Astrocyte (in vitro differentiated cells and primary cell): ENCODE measurements around the gene ILF3. TPM values are rescaled to one million over a fixed set of nuclear protein-coding genes. Genes with fewer than 3 reads are reported as not detected.

ENCODE experiments used
- DNase-seq: peaks from one replicate; pipeline ENCODE4 v3.0.0-alpha.2; 2010; ENCODE audit warnings: low read depth
- FAIRE-seq: peaks from 2 replicates; lab custom pipeline; 2011; peaks lifted over from hg19 to GRCh38; lab: Jason Lieb, UNC
- H2AFZ ChIP-seq: 2 replicates; pipeline ENCODE4 v1.6.0; 2012; ENCODE audit warnings: low read depth, low read length, inconsistent platforms
- H3K27ac ChIP-seq: 2 replicates; pipeline ENCODE4 v1.5.1; 2011; ENCODE audit warnings: low read depth, low read length, inconsistent platforms
- H3K27me3 ChIP-seq: 2 replicates; pipeline ENCODE4 v1.6.0; 2011; ENCODE audit warnings: low read length, inconsistent platforms; ENCODE audit not compliant: insufficient read depth
- H3K36me3 ChIP-seq: 2 replicates; pipeline ENCODE4 v1.5.1; 2011; ENCODE audit warnings: low read length, inconsistent platforms; ENCODE audit not compliant: insufficient read depth
- H3K4me1 ChIP-seq: 2 replicates; pipeline ENCODE4 v1.5.1; 2011; ENCODE audit warnings: low read length, inconsistent platforms; ENCODE audit not compliant: insufficient read depth
- H3K4me2 ChIP-seq: 2 replicates; pipeline ENCODE4 v1.6.0; 2012; ENCODE audit warnings: low read length, inconsistent platforms
- H3K4me3 ChIP-seq: 2 replicates; pipeline ENCODE4 v1.5.1; 2011; ENCODE audit warnings: low read depth, mild to moderate bottlenecking, low read length, inconsistent platforms; ENCODE audit not compliant: insufficient read depth
- H3K79me2 ChIP-seq: 2 replicates; pipeline ENCODE4 v1.6.0; 2012; ENCODE audit warnings: mild to moderate bottlenecking, low read length, inconsistent platforms; ENCODE audit not compliant: insufficient read depth
- H3K9ac ChIP-seq: 2 replicates; pipeline ENCODE4 v1.6.0; 2012; ENCODE audit warnings: mild to moderate bottlenecking, low read length, inconsistent platforms
- H3K9me3 ChIP-seq: 2 replicates; pipeline ENCODE4 v1.5.1; 2012; ENCODE audit warnings: low read depth, mild to moderate bottlenecking, low read length, inconsistent platforms; ENCODE audit not compliant: insufficient read depth
- H4K20me1 ChIP-seq: 2 replicates; pipeline ENCODE4 v1.6.0; 2012; ENCODE audit warnings: low read length, inconsistent platforms; ENCODE audit not compliant: insufficient read depth
- H3K27ac Mint-ChIP-seq: one replicate; pipeline ENCODE4 v1.8.0; 2021; ENCODE audit warnings: mild to moderate bottlenecking, mixed read lengths; ENCODE audit not compliant: unreplicated experiment
- H3K27me3 Mint-ChIP-seq: one replicate; pipeline ENCODE4 v1.8.0; 2021; ENCODE audit warnings: low read depth, mixed read lengths; ENCODE audit not compliant: unreplicated experiment
- H3K36me3 Mint-ChIP-seq: one replicate; pipeline ENCODE4 v1.8.0; 2021; ENCODE audit warnings: low read depth, mixed read lengths; ENCODE audit not compliant: unreplicated experiment
- H3K4me1 Mint-ChIP-seq: one replicate; pipeline ENCODE4 v1.8.0; 2021; ENCODE audit warnings: low read depth, mixed read lengths; ENCODE audit not compliant: unreplicated experiment
- H3K4me3 Mint-ChIP-seq: one replicate; pipeline ENCODE4 v1.8.0; 2021; ENCODE audit warnings: mild to moderate bottlenecking, moderate library complexity, mixed read lengths; ENCODE audit not compliant: unreplicated experiment
- H3K9me3 Mint-ChIP-seq: one replicate; pipeline ENCODE4 v1.8.0; 2021; ENCODE audit warnings: mild to moderate bottlenecking, mixed read lengths; ENCODE audit not compliant: unreplicated experiment
- CTCF ChIP-seq: IDR thresholded peaks from 2 replicates; pipeline ENCODE4 v1.5.1; 2011; ENCODE audit warnings: low read depth, mild to moderate bottlenecking, inconsistent platforms, low read length, moderate library complexity; ENCODE audit not compliant: insufficient read depth
- EZH2 ChIP-seq: IDR thresholded peaks from 2 replicates; pipeline ENCODE4 v1.6.1; 2012; ENCODE audit warnings: mild to moderate bottlenecking, low read length, inconsistent platforms; ENCODE audit not compliant: insufficient read depth
- total RNA-seq: library from RNA; stranded (reverse); gene quantifications from 2 replicates; pipeline ENCODE4 v1.2.1, GENCODE V29; 2021

ILF3 gene
- total RNA-seq, 1 donor from 2014 or later = 244 TPM

GRCh38 chr19:10725415-10725814 lies 71.3 kb downstream of the ILF3 start:
- H3K9me3 Mint-ChIP-seq = no peaks in the 10 kb centered on the region
- no peak for TF ChIP-seq CTCF
- TF ChIP-seq EZH2 = no peak
- peaks cover 93% of the 10 kb centered on the region for H4K20me1 ChIP-seq
- peaks cover 3% of the 10 kb centered on the region for H3K4me1 ChIP-seq
- no peak for DNase-seq
- H3K79me2 ChIP-seq = peaks cover 96% of the 10 kb centered on the region
- no peak overlapping the region for H3K27ac Mint-ChIP-seq
- no peak overlapping the region for H3K4me3 ChIP-seq
- no peaks in the 10 kb centered on the region for H3K9me3 ChIP-seq
- H3K4me2 ChIP-seq = no peak overlapping the region
- H2AFZ ChIP-seq = no peak overlapping the region
- no peaks in the 10 kb centered on the region for H3K27me3 Mint-ChIP-seq
- no peaks in the 10 kb centered on the region for H3K27me3 ChIP-seq
- no peaks in the 10 kb centered on the region for H3K4me1 Mint-ChIP-seq
- H3K9ac ChIP-seq = no peak overlapping the region
- peaks cover 10% of the 10 kb centered on the region for H3K36me3 Mint-ChIP-seq
- no peak overlapping the region for H3K27ac ChIP-seq
- H3K36me3 ChIP-seq = no peaks in the 10 kb centered on the region
- H3K4me3 Mint-ChIP-seq = no peak overlapping the region
- no peak for FAIRE-seq

DNA sequence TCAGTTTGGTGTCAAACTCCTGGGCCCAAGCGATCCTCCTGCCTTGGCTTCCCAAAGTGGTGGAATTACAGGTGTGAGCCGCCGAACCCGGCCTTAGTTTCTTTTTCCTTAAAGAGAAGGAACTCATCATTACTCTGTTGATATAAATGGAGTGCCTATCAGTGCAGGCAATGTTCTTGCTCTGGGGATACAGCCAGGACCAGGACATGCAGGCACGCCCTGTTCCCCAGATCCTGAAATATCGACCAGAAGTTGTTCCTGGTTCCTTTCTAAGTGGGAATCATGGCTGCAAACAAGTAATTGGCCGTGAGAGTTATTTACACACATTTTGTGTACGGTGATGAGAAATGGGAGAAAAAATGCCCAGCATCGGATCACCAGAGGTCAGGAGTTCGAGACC lies 72.1 kb downstream of the ILF3 start:
- Mint-ChIP-seq H3K27ac (no peak overlapping the region), H3K36me3 (peaks cover 10% of the 10 kb centered on the region), H3K4me1 (no peaks in the 10 kb centered on the region), H3K27me3 (no peaks in the 10 kb centered on the region), H3K4me3 (no peak overlapping the region), H3K9me3 (no peaks in the 10 kb centered on the region)
- H4K20me1 ChIP-seq = peaks cover 93% of the 10 kb centered on the region
- H2AFZ ChIP-seq = no peak overlapping the region
- no peak overlapping the region for H3K27ac ChIP-seq
- no peak overlapping the region for H3K4me3 ChIP-seq
- FAIRE-seq (no peak), DNase-seq (no peak)
- H3K79me2 ChIP-seq = peaks cover 96% of the 10 kb centered on the region
- peaks cover 3% of the 10 kb centered on the region for H3K4me1 ChIP-seq
- H3K4me2 ChIP-seq = no peak overlapping the region
- no peaks in the 10 kb centered on the region for H3K9me3 ChIP-seq
- TF ChIP-seq CTCF = no peak
- no peak for TF ChIP-seq EZH2
- H3K9ac ChIP-seq = no peak overlapping the region
- H3K36me3 ChIP-seq = no peaks in the 10 kb centered on the region
- no peaks in the 10 kb centered on the region for H3K27me3 ChIP-seq

DNA sequence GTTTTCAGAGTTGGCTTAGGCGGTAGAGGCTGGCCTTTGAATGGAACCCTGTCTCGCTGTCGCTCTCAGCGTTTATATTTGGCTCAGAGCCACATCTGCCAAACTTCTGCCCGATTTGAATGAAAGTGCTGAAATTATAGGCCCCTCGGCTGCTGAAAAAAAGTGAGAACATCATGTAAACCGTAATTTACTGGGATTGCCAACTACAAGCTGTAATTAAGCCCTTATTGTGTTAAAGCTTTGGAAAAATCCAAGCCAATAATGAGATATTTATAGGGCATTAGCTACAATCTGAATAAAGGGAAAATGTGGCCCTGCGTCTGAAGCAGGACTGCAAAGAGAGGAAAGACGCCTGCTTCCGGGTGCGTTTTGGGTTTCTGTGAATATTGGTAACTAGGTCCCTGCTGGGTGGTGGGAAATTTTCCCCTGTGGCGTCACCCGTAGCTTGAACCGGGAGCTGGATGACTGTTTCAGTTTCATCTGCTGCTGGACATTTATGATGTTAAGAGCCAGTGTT lies 73.6 kb downstream of the ILF3 start:
- H3K27ac ChIP-seq = no peak overlapping the region
- FAIRE-seq (no peak), DNase-seq (no peak)
- no peak overlapping the region for H3K4me3 ChIP-seq
- H3K9me3 ChIP-seq = no peaks in the 10 kb centered on the region
- no peak for TF ChIP-seq EZH2
- H3K27ac Mint-ChIP-seq = no peak overlapping the region
- peaks cover 3% of the 10 kb centered on the region for H3K4me1 ChIP-seq
- H3K4me3 Mint-ChIP-seq = no peak overlapping the region
- no peak overlapping the region for H3K4me2 ChIP-seq
- H3K9me3 Mint-ChIP-seq = no peaks in the 10 kb centered on the region
- peaks cover 83% of the 10 kb centered on the region for H4K20me1 ChIP-seq
- H3K9ac ChIP-seq = no peak overlapping the region
- H3K27me3 Mint-ChIP-seq = no peaks in the 10 kb centered on the region
- H3K27me3 ChIP-seq = no peaks in the 10 kb centered on the region
- H3K79me2 ChIP-seq = peaks cover 89% of the 10 kb centered on the region
- H3K4me1 Mint-ChIP-seq = no peaks in the 10 kb centered on the region
- no peak overlapping the region for H2AFZ ChIP-seq
- H3K36me3 ChIP-seq = no peaks in the 10 kb centered on the region
- H3K36me3 Mint-ChIP-seq = peaks cover 10% of the 10 kb centered on the region
